NCI-H2196 (cell line): ENCODE data around the gene ABHD13.
"Not testable (repeated sequence)": the region's sequence is repeated elsewhere in the genome, so short reads cannot be mapped to it uniquely, and the experiment has no call there.

Source experiments
- DNase-seq: peaks from one replicate; lab custom pipeline; 2025; ENCODE audit not compliant: unreplicated experiment; lab: John Stamatoyannopoulos, UW

Gene ABHD13

GRCh38 chr13:108218044-108218974, at the start of gene ABHD13:
ABHD13 (plus strand) TSS chr13:108218392; CDS start chr13:108229219, 10,827 bp downstream.
- peak; percentile 77 for DNase-seq

- DNase-seq = no peak
These were observed 49.3 kb upstream of the ABHD13 start for GRCh38 chr13:108168929-108169328.

DNA sequence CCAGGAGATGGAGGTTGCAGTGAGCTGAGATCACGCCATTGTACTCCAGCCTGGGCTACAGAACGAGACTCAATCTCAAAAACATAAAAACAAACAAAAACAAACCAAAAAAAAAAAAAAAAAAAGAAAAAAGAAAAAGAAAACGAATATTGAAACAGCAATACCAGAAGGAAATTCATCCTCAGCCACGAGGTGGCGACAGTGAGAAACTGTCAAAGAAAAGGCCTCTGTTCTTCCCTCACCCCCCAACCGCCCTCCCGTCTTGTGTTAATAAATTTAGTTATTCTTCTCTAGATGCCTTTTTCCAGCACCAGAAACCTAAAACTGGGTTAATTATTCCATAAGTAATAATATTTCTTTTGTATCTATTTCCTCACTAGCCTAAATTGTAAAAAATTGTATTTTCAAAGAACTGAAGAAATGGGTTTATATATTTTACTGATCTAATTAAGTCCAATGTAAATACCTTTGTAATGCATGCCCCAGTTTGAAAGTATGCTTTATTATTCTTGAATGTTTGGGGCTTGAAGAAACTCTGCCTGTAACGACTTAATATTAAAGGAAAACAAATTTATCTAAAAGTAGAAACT, 41.4 kb upstream of the ABHD13 start:
- peak; percentile 0 for DNase-seq

GRCh38 chr13:108178078-108178477, 40.1 kb upstream of the ABHD13 start:
- no peak for DNase-seq

- DNase-seq = no peak
These were observed 35.5 kb upstream of the ABHD13 start for GRCh38 chr13:108182652-108183051.

GRCh38 chr13:108185223-108185622, 33.0 kb upstream of the ABHD13 start:
- DNase-seq = no peak

GRCh38 chr13:108188260-108188659, 29.9 kb upstream of the ABHD13 start:
- DNase-seq = no peak

DNA sequence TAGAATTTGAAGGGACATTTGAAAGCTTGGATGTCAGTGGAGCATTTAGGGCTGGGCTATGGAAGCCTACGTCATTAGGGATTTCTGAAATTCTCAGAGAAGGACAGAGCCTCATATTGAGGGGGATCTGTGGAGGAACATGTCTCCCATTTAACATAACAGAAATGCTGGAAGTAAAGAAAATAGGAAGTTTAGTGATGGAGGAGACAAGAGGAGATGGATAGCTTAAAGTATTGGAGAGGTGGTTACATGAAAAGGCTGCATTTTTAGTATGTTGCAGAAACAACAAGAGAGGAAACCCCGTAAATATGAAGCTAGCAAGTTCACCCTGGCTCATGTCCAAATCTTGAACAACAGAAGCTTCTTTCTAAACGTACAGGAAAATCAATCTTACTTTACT, 27.3 kb upstream of the ABHD13 start:
- no peak for DNase-seq

DNA sequence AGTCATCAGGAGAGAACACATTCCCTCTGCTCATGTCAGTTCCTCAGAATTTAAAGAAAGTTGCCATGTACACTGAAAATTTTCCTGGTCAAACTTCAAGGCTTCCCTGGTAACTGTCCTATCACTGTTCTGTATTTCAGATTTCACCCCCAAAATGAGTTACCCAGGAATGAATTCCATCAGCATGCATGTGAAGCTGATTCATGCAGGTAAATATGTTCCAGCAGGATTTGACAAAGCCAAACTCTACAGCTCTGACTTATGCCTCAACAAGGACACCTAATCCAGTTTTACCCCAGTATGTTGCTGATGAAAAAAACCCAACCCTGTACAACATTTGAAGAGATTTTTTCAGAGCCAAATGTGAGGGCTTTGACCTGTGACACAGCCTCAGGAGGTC, 24.4 kb upstream of the ABHD13 start:
- no peak for DNase-seq

- no peak for DNase-seq
These were observed 23.7 kb upstream of the ABHD13 start for GRCh38 chr13:108194435-108194936.

DNA sequence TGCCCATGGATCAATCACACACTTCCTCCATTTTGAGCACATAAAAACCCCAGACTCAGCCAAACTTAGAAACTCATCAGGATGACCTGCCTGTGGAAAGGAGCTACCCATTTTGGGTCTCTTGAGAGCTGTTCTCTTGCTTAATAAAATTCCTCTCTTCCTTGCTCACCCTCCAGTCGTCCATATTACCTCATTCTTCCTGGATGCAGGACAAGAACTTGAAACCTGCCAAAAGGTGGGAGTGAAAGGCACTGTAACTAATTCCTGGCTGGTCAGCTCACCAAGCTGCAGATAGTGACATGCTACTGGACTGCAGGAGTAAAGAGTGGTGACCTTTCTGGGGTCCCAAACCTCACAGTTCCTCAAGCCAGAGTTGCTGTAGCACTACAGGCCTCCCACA, 23.0 kb upstream of the ABHD13 start:
- no peak for DNase-seq

DNA sequence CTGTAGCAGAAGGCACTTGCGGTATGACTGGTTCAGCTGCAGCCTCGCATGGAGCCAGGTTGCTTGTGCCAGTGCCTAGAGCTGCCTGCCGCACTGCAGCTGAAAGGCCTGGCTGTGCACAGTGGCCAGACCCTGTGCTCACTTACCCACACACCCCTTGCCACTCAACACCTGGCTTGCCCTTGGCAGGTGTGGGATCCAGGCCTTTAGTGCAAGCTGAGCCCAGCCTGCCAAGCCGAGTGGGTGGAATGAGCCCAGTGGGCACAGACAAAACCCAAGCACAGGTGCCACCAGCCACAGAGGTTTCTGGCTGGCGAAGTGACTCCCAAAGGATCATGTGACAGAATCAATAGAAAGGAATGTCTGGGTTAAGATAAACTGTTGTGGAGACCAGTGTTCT, 22.3 kb upstream of the ABHD13 start:
- DNase-seq = no peak

- no peak for DNase-seq
These were observed 17.3 kb upstream of the ABHD13 start for GRCh38 chr13:108200781-108201398.

DNA sequence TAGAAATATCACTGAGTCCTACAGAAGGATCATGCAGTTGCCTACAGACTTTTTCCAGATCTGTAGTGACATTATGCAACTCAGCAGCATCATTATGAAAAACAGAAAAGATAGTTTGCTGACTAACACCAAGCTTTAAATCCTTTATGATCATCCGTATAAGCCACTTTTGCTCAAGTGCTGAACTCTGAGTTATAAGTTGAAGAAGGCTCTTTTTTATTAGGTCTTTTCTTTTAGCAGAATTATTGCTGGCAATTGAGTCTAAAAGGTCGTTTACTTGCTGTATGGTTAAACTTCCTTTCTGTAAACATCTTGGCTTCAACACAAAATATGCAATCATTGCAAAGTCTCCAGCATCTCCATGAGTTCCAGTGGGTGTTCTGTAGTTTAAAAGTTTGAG, 7.6 kb upstream of the ABHD13 start:
- no peak for DNase-seq

DNA sequence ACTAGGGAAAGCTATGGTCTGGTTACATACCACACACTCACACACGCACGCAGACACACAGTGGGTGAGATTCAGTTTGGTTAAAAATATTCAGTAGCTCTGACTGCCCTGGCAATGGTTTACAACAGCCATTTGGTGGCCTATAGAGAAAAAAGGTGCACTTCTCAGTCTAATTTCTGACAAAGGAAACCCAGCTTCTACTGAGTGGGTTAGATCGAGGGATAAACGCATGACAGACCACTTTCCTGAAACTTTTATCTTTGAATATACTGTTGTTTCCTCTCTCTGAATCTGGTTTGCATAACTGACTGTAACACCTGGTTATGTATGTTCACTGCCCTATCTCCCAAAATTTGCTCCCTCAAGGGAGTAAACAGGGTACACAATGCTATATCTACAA, 5.3 kb upstream of the ABHD13 start:
- DNase-seq = no peak

GRCh38 chr13:108213946-108214345, 4.2 kb upstream of the ABHD13 start:
- no peak for DNase-seq

- no peak for DNase-seq
These were observed 3.5 kb upstream of the ABHD13 start for GRCh38 chr13:108214441-108215271.

GRCh38 chr13:108215436-108215835, 2.8 kb upstream of the ABHD13 start, which contains the start of gene LIG4:
LIG4 (minus strand) TSS chr13:108215536; CDS start chr13:108211268, 4,268 bp downstream.
- peak; percentile 80 for DNase-seq

- DNase-seq = not testable (repeated sequence)
These were observed 717 bp upstream of the ABHD13 start for GRCh38 chr13:108217307-108218043.

- DNase-seq = peak; percentile 2
These were observed 1.8 kb downstream of the ABHD13 start for GRCh38 chr13:108220041-108220440.
